Mesothelial cell of epicardium (in vitro differentiated cells): Measurements from ENCODE around the gene ANKS1A. TPM values are rescaled to one million over a fixed set of nuclear protein-coding genes. Genes with fewer than 3 reads are reported as not detected.

Experiments
- DNase-seq, 2 experiments: peaks; one replicate each; pipeline ENCODE4 v3.0.0; 2021; ENCODE audit warnings: low spot score in 2 of 2; ENCODE audit not compliant: unreplicated experiment in 2 of 2
- H3K27ac Mint-ChIP-seq: 2 replicates; pipeline ENCODE4 v1.8.0; 2021; ENCODE audit warnings: mixed read lengths
- H3K27me3 Mint-ChIP-seq: 2 replicates; pipeline ENCODE4 v1.8.0; 2021; ENCODE audit warnings: low read depth, mixed read lengths
- H3K36me3 Mint-ChIP-seq: 2 replicates; pipeline ENCODE4 v1.8.0; 2021; ENCODE audit warnings: mixed read lengths
- H3K4me1 Mint-ChIP-seq: 2 replicates; pipeline ENCODE4 v1.8.0; 2021; ENCODE audit warnings: mixed read lengths
- H3K4me3 Mint-ChIP-seq: 2 replicates; pipeline ENCODE4 v1.8.0; 2021; ENCODE audit warnings: mild to moderate bottlenecking, moderate library complexity, mixed read lengths
- H3K9me3 Mint-ChIP-seq: 2 replicates; pipeline ENCODE4 v1.8.0; 2021; ENCODE audit warnings: mixed read lengths
- CTCF ChIP-seq: fragments of 200-600 bp; sonication (generic); IDR thresholded peaks from one replicate; pipeline ENCODE4 v1.5.0; 2021; ENCODE audit warnings: antibody characterized with exemption; ENCODE audit not compliant: unreplicated experiment
- total RNA-seq: library from RNA; stranded (reverse); gene quantifications from 3 replicates; pipeline ENCODE4 v1.2.1, GENCODE V29; 2021

The ANKS1A gene
- total RNA-seq, 1 donor from 2014 or later, result 30.6 TPM

GRCh38 chr6:34941421-34941820 lies 52.4 kb downstream of the ANKS1A start:
- no peak for TF ChIP-seq CTCF
- H3K27ac Mint-ChIP-seq, result no peak overlapping the region
- peaks cover 10% of the 10 kb centered on the region for H3K36me3 Mint-ChIP-seq
- peaks cover 12% of the 10 kb centered on the region for H3K4me1 Mint-ChIP-seq
- DNase-seq, result no peak
- H3K4me3 Mint-ChIP-seq, result no peak overlapping the region
- H3K27me3 Mint-ChIP-seq, result no peaks in the 10 kb centered on the region
- peaks cover 8% of the 10 kb centered on the region for H3K9me3 Mint-ChIP-seq

- no peaks in the 10 kb centered on the region for H3K27me3 Mint-ChIP-seq
- H3K4me3 Mint-ChIP-seq, result no peak overlapping the region
- peaks cover 12% of the 10 kb centered on the region for H3K36me3 Mint-ChIP-seq
- H3K27ac Mint-ChIP-seq, result no peak overlapping the region
- DNase-seq, result no peak
- no peak for TF ChIP-seq CTCF
- peaks cover 6% of the 10 kb centered on the region for H3K4me1 Mint-ChIP-seq
- peaks cover 8% of the 10 kb centered on the region for H3K9me3 Mint-ChIP-seq
Observed at GRCh38 chr6:34945317-34945716, 56.3 kb downstream of the ANKS1A start.

GRCh38 chr6:34947561-34947960 lies 58.5 kb downstream of the ANKS1A start:
- H3K4me3 Mint-ChIP-seq, result no peak overlapping the region
- no peak for TF ChIP-seq CTCF
- DNase-seq, result no peak
- H3K4me1 Mint-ChIP-seq, result peaks cover 24% of the 10 kb centered on the region
- no peak overlapping the region for H3K27ac Mint-ChIP-seq
- no peaks in the 10 kb centered on the region for H3K27me3 Mint-ChIP-seq
- H3K9me3 Mint-ChIP-seq, result peaks cover 8% of the 10 kb centered on the region
- peaks cover 12% of the 10 kb centered on the region for H3K36me3 Mint-ChIP-seq

- no peak overlapping the region for H3K27ac Mint-ChIP-seq
- no peak overlapping the region for H3K4me3 Mint-ChIP-seq
- DNase-seq, result no peak
- H3K27me3 Mint-ChIP-seq, result no peaks in the 10 kb centered on the region
- H3K9me3 Mint-ChIP-seq, result peaks cover 2% of the 10 kb centered on the region
- TF ChIP-seq CTCF, result no peak
- H3K4me1 Mint-ChIP-seq, result peaks cover 26% of the 10 kb centered on the region
- H3K36me3 Mint-ChIP-seq, result peaks cover 7% of the 10 kb centered on the region
Observed at GRCh38 chr6:34949636-34950035, 60.6 kb downstream of the ANKS1A start.

GRCh38 chr6:34950849-34951248 lies 61.8 kb downstream of the ANKS1A start:
- Mint-ChIP-seq H3K27ac (peak overlapping the region; percentile 86), H3K4me1 (peaks cover 26% of the 10 kb centered on the region), H3K9me3 (no peaks in the 10 kb centered on the region), H3K27me3 (no peaks in the 10 kb centered on the region), H3K4me3 (no peak overlapping the region), H3K36me3 (peaks cover 2% of the 10 kb centered on the region)
- no peak for DNase-seq
- TF ChIP-seq CTCF, result no peak

GRCh38 chr6:34951731-34952130 lies 62.7 kb downstream of the ANKS1A start:
- H3K36me3 Mint-ChIP-seq, result no peaks in the 10 kb centered on the region
- TF ChIP-seq CTCF, result no peak
- no peaks in the 10 kb centered on the region for H3K9me3 Mint-ChIP-seq
- H3K27me3 Mint-ChIP-seq, result no peaks in the 10 kb centered on the region
- no peak overlapping the region for H3K4me3 Mint-ChIP-seq
- DNase-seq, result no peak
- H3K4me1 Mint-ChIP-seq, result peaks cover 28% of the 10 kb centered on the region
- peak overlapping the region; percentile 74 for H3K27ac Mint-ChIP-seq
